SK-N-SH treated with all-trans-retinoic acid at 6 μM for 48 hours (cell line): ENCODE results near the gene CRHR1.

ENCODE experiments used
- ATAC-seq: fragments of 200-7000 bp; cut with Tn5 transposase; 3 replicates; pipeline ENCODE4 v1.9.1; 2020; ENCODE audit warnings: mild to moderate bottlenecking, moderate library complexity
- ARNTL ChIP-seq: fragments of 450-650 bp; formaldehyde crosslinking; IDR thresholded peaks from 2 replicates; pipeline ENCODE4 v1.5.0; 2020; ENCODE audit warnings: low read depth, mild to moderate bottlenecking, moderate library complexity, borderline replicate concordance
- BACH2 ChIP-seq: fragments of 250-450 bp; sonication (Bioruptor Pico); IDR thresholded peaks from 2 replicates; pipeline ENCODE4 v1.9.0; 2021; ENCODE audit warnings: mild to moderate bottlenecking, borderline replicate concordance
- CREB5 ChIP-seq: fragments of 250-450 bp; sonication (Bioruptor Pico); IDR thresholded peaks from 2 replicates; pipeline ENCODE4 v1.5.1; 2020; ENCODE audit warnings: low read depth, mild to moderate bottlenecking, moderate library complexity
- CSDC2 ChIP-seq: fragments of 250-450 bp; sonication (Bioruptor Pico); IDR thresholded peaks from 2 replicates; pipeline ENCODE4 v1.5.0; 2020; ENCODE audit warnings: mild to moderate bottlenecking, moderate library complexity
- CSRNP3 ChIP-seq: fragments of 250-450 bp; sonication (Bioruptor Pico); IDR thresholded peaks from 2 replicates; pipeline ENCODE4 v1.5.1; 2021; ENCODE audit warnings: mild to moderate bottlenecking, moderate library complexity
- ESRRG ChIP-seq: fragments of 250-450 bp; sonication (Bioruptor Pico); IDR thresholded peaks from 2 replicates; pipeline ENCODE4 v1.6.1; 2021; ENCODE audit warnings: mild to moderate bottlenecking
- GLIS3 ChIP-seq: fragments of 250-450 bp; sonication (Bioruptor Pico); IDR thresholded peaks from 2 replicates; pipeline ENCODE4 v1.5.0; 2020; ENCODE audit warnings: mild to moderate bottlenecking, moderate library complexity
- ISL1 ChIP-seq: fragments of 250-450 bp; sonication (Bioruptor Pico); IDR thresholded peaks from 2 replicates; pipeline ENCODE4 v2.1.2; 2022; ENCODE audit warnings: mild to moderate bottlenecking, moderate library complexity
- OSR1 ChIP-seq: fragments of 250-450 bp; sonication (Bioruptor Pico); IDR thresholded peaks from 2 replicates; pipeline ENCODE4 v1.8.0; 2022; ENCODE audit warnings: moderate library complexity, mild to moderate bottlenecking, inconsistent platforms
- PATZ1 ChIP-seq: fragments of 250-450 bp; sonication (Bioruptor Pico); IDR thresholded peaks from 2 replicates; pipeline ENCODE4 v1.8.0; 2020; ENCODE audit warnings: mild to moderate bottlenecking, moderate library complexity, borderline replicate concordance
- RARB ChIP-seq: fragments of 250-450 bp; sonication (Bioruptor Pico); IDR thresholded peaks from 2 replicates; pipeline ENCODE4 v1.8.0; 2021; ENCODE audit warnings: mild to moderate bottlenecking, moderate library complexity
- SNAI2 ChIP-seq: fragments of 250-450 bp; sonication (Bioruptor Pico); IDR thresholded peaks from 2 replicates; pipeline ENCODE4 v1.5.0; 2020; ENCODE audit warnings: mild to moderate bottlenecking, moderate library complexity
- TCF4 ChIP-seq: fragments of 250-450 bp; sonication (Bioruptor Pico); IDR thresholded peaks from 2 replicates; pipeline ENCODE4 v1.8.0; 2021; ENCODE audit warnings: mild to moderate bottlenecking, moderate library complexity, borderline replicate concordance
- TOX ChIP-seq: fragments of 250-450 bp; sonication (Bioruptor Pico); IDR thresholded peaks from 2 replicates; pipeline ENCODE4 v1.8.0; 2021; ENCODE audit warnings: mild to moderate bottlenecking, moderate library complexity, borderline replicate concordance
- TSHZ2 ChIP-seq: fragments of 250-450 bp; sonication (Bioruptor Pico); IDR thresholded peaks from 2 replicates; pipeline ENCODE4 v1.5.0; 2020; ENCODE audit warnings: mild to moderate bottlenecking, moderate library complexity
- ZC3H10 ChIP-seq: fragments of 250-450 bp; sonication (Bioruptor Pico); IDR thresholded peaks from 2 replicates; pipeline ENCODE4 v1.5.1; 2021; ENCODE audit warnings: mild to moderate bottlenecking, moderate library complexity
- ZFP3 ChIP-seq: fragments of 250-450 bp; sonication (Bioruptor Pico); IDR thresholded peaks from 2 replicates; pipeline ENCODE4 v1.5.0; 2020; ENCODE audit warnings: mild to moderate bottlenecking, moderate library complexity
- ZFP30 ChIP-seq: fragments of 450-650 bp; formaldehyde crosslinking; IDR thresholded peaks from 2 replicates; pipeline ENCODE4 v1.5.0; 2022; ENCODE audit warnings: mild to moderate bottlenecking, moderate library complexity
- ZNF565 ChIP-seq: fragments of 450-650 bp; formaldehyde crosslinking; conservative IDR thresholded peaks from 2 replicates; pipeline ENCODE4 v1.5.0; 2020; ENCODE audit warnings: low read depth, mild to moderate bottlenecking, moderate library complexity
- ZNF70 ChIP-seq: fragments of 450-650 bp; formaldehyde crosslinking; IDR thresholded peaks from 2 replicates; pipeline ENCODE4 v1.5.0; 2020; ENCODE audit warnings: mild to moderate bottlenecking, moderate library complexity
- ZNF8 ChIP-seq: fragments of 450-650 bp; formaldehyde crosslinking; IDR thresholded peaks from 2 replicates; pipeline ENCODE4 v1.5.0; 2020; ENCODE audit warnings: mild to moderate bottlenecking, moderate library complexity

Gene CRHR1

GRCh38 chr17:45812102-45812501 lies 28.0 kb downstream of the CRHR1 start (continued):
- TF ChIP-seq TOX (CRISPR knock-in tag), result no peak
- no peak for TF ChIP-seq TCF4 (CRISPR knock-in tag)

- TF ChIP-seq RARB (CRISPR knock-in tag), result no peak
- TF ChIP-seq TCF4 (CRISPR knock-in tag), result no peak
- no peak for TF ChIP-seq ZNF70 (CRISPR knock-in tag)
- no peak for TF ChIP-seq ZC3H10 (CRISPR knock-in tag)
- TF ChIP-seq ZNF565, result no peak
- no peak for TF ChIP-seq SNAI2 (CRISPR knock-in tag)
- TF ChIP-seq, all 23 proteins: peak for 0
- ATAC-seq, result no peak
Observed at GRCh38 chr17:45813048-45813725, 29.1 kb downstream of the CRHR1 start.

- no peak for ATAC-seq
Observed at GRCh38 chr17:45814622-45815606, 30.8 kb downstream of the CRHR1 start.

GRCh38 chr17:45815752-45816151 lies 31.6 kb downstream of the CRHR1 start:
- TF ChIP-seq CSRNP3 (CRISPR knock-in tag) (no peak), CREB5 (CRISPR knock-in tag) (no peak), TCF4 (CRISPR knock-in tag) (no peak), ZNF8 (CRISPR knock-in tag) (no peak), PATZ1 (no peak), RARB (CRISPR knock-in tag) (no peak), ZNF565 (no peak), TOX (CRISPR knock-in tag) (no peak), OSR1 (CRISPR knock-in tag) (no peak), SNAI2 (CRISPR knock-in tag) (no peak), CSDC2 (CRISPR knock-in tag) (no peak), TSHZ2 (no peak), ARNTL (CRISPR knock-in tag) (no peak), ZFP30 (CRISPR knock-in tag) (no peak), ZFP3 (no peak), ZC3H10 (CRISPR knock-in tag) (no peak), ISL1 (CRISPR knock-in tag) (no peak), GLIS3 (CRISPR knock-in tag) (no peak), BACH2 (CRISPR knock-in tag) (no peak)
- ATAC-seq, result no peak

More at GRCh38 chr17:45814622-45815606, 30.8 kb downstream of the CRHR1 start:
- TF ChIP-seq ARNTL (CRISPR knock-in tag) (no peak), CSRNP3 (CRISPR knock-in tag) (no peak), ESRRG (no peak)
